ENCODE measurements around the gene PEBP1.
A peak's percentile ranks its signal among the peaks of the same experiment; 100 is the strongest.

The PEBP1 gene

DNA sequence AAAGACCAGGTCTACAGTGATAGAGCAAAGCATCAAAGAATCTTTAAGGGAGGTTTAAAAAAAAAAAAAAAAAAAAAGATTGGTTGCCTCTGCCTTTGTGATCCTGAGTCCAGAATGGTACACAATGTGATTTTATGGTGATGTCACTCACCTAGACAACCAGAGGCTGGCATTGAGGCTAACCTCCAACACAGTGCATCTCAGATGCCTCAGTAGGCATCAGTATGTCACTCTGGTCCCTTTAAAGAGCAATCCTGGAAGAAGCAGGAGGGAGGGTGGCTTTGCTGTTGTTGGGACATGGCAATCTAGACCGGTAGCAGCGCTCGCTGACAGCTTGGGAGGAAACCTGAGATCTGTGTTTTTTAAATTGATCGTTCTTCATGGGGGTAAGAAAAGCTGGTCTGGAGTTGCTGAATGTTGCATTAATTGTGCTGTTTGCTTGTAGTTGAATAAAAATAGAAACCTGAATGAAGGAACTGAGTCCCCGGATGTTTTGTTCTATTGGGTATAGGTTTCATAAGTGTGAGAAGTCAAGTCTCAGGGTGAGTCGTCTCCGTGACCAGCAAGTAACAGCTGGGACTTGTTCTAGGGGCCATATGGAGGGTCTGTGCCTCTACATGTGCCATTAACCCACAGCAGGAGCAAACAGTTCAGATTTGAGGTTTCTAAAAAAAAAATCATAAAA lies 9.3 kb downstream of the PEBP1 start:
- peak; percentile 71 for DNase-seq (ENCODE audit: low spot score)
- TF ChIP-seq, protein P1, sequence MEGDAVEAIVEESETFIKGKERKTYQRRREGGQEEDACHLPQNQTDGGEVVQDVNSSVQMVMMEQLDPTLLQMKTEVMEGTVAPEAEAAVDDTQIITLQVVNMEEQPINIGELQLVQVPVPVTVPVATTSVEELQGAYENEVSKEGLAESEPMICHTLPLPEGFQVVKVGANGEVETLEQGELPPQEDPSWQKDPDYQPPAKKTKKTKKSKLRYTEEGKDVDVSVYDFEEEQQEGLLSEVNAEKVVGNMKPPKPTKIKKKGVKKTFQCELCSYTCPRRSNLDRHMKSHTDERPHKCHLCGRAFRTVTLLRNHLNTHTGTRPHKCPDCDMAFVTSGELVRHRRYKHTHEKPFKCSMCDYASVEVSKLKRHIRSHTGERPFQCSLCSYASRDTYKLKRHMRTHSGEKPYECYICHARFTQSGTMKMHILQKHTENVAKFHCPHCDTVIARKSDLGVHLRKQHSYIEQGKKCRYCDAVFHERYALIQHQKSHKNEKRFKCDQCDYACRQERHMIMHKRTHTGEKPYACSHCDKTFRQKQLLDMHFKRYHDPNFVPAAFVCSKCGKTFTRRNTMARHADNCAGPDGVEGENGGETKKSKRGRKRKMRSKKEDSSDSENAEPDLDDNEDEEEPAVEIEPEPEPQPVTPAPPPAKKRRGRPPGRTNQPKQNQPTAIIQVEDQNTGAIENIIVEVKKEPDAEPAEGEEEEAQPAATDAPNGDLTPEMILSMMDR (IDR thresholded peaks at IDR 0.05; ENCODE audit: extremely low read depth, insufficient read depth, missing control alignments): no peak

GRCh38 chr12:118145798-118146156 lies 9.9 kb downstream of the PEBP1 start:
- TF ChIP-seq, protein P1 (IDR thresholded peaks at IDR 0.05; ENCODE audit: extremely low read depth, insufficient read depth, missing control alignments): no peak
- DNase-seq (ENCODE audit: low spot score): no peak

More for the DNA sequence above, 9.3 kb downstream of the PEBP1 start:
- in situ Hi-C loops (cut with MboI; ENCODE audit: low pct_unique_long_range_greater_than_20kb, low sequenced_read_pairs, unreplicated experiment): no loop called here

GRCh38 chr12:118148287-118148686 lies 12.4 kb downstream of the PEBP1 start:
- in situ Hi-C loops (cut with MboI; ENCODE audit: low pct_unique_long_range_greater_than_20kb, low sequenced_read_pairs, unreplicated experiment): no loop called here
- DNase-seq (ENCODE audit: low spot score): no peak
- TF ChIP-seq, protein P1 (IDR thresholded peaks at IDR 0.05; ENCODE audit: extremely low read depth, insufficient read depth, missing control alignments): no peak

More at GRCh38 chr12:118145798-118146156, 9.9 kb downstream of the PEBP1 start:
- in situ Hi-C loops (cut with MboI; ENCODE audit: low pct_unique_long_range_greater_than_20kb, low sequenced_read_pairs, unreplicated experiment): no loop called here

DNA sequence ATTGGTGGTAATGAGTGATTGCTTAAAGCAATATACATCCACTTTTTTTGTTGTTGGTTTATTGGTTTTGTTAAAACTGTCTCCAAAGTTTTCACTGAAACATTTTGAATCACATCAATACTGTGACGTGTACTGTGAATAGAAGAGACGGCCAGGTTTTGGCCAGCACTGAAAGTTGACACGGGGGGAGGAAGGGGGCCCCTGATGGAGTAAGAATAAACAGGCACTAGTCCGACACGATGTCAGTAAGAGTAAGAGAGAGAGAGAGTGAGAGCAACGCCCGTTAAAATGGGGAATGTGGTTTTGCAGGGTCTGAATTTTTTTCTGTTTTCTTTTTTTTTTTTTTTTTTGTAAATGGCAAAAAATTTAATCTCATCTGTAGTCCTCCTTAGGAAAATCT lies 14.7 kb downstream of the PEBP1 start:
- TF ChIP-seq, protein P1 (IDR thresholded peaks at IDR 0.05; ENCODE audit: extremely low read depth, insufficient read depth, missing control alignments): no peak
- in situ Hi-C loops (cut with MboI; ENCODE audit: low pct_unique_long_range_greater_than_20kb, low sequenced_read_pairs, unreplicated experiment): no loop called here
- DNase-seq (ENCODE audit: low spot score): no peak

- no peak for DNase-seq (ENCODE audit: low spot score)
- in situ Hi-C loops (cut with MboI; ENCODE audit: low pct_unique_long_range_greater_than_20kb, low sequenced_read_pairs, unreplicated experiment): no loop called here
- TF ChIP-seq, protein P1 (IDR thresholded peaks at IDR 0.05; ENCODE audit: extremely low read depth, insufficient read depth, missing control alignments): no peak
Observed at GRCh38 chr12:118151755-118152154, 15.8 kb downstream of the PEBP1 start.

GRCh38 chr12:118160536-118160935 lies 24.6 kb downstream of the PEBP1 start:
- in situ Hi-C loops (cut with MboI; ENCODE audit: low pct_unique_long_range_greater_than_20kb, low sequenced_read_pairs, unreplicated experiment): no loop called here
- TF ChIP-seq, protein P1 (IDR thresholded peaks at IDR 0.05; ENCODE audit: extremely low read depth, insufficient read depth, missing control alignments): no peak
- no peak for DNase-seq (ENCODE audit: low spot score)

Data from GM13977 (cell line).